BLaER1 treated with 17β-estradiol and CSF1 and Interleukin-3, amounts not matched to agents 10 nM and 100 nM (cell line): ENCODE data around the gene DDX31.
A peak's percentile ranks its signal among the peaks of the same experiment; 100 is the strongest.

ENCODE experiments used
- H3K27ac ChIP-seq, 11 experiments: shearing (Covaris generic); formaldehyde crosslinking; 2 replicates each; pipeline ENCODE4 v1.8.1; 2022
- H3K27me3 ChIP-seq, 11 experiments: shearing (Covaris generic); formaldehyde crosslinking; 2 replicates each; pipeline ENCODE4 v1.8.1; 2022
- H3K36me3 ChIP-seq, 11 experiments: shearing (Covaris generic); formaldehyde crosslinking; 2 replicates each; pipeline ENCODE4 v1.8.1; 2022
- H3K4me1 ChIP-seq, 10 experiments: shearing (Covaris generic); formaldehyde crosslinking; 2 replicates each; pipeline ENCODE4 v1.8.1; 2022
- H3K4me2 ChIP-seq, 11 experiments: shearing (Covaris generic); formaldehyde crosslinking; 2 replicates each; pipeline ENCODE4 v1.8.1; 2022
- H3K4me3 ChIP-seq, 10 experiments: shearing (Covaris generic); formaldehyde crosslinking; 2 replicates each; pipeline ENCODE4 v1.8.1; 2022
- H3K9ac ChIP-seq, 11 experiments: shearing (Covaris generic); formaldehyde crosslinking; 2 replicates each; pipeline ENCODE4 v1.8.1; 2022
- H3K9me3 ChIP-seq, 11 experiments: shearing (Covaris generic); formaldehyde crosslinking; replicated peaks in 1 of 11; 2 replicates each; pipeline ENCODE4 v1.8.1; 2022
- H4K20me1 ChIP-seq, 11 experiments: shearing (Covaris generic); formaldehyde crosslinking; 2 replicates each; pipeline ENCODE4 v1.8.1; 2022
- Cebpa-rat ChIP-seq, 11 experiments: shearing (Covaris generic); IDR thresholded peaks; 2 replicates each; pipeline ENCODE4 v1.8.1; 2022

The DDX31 gene

DNA sequence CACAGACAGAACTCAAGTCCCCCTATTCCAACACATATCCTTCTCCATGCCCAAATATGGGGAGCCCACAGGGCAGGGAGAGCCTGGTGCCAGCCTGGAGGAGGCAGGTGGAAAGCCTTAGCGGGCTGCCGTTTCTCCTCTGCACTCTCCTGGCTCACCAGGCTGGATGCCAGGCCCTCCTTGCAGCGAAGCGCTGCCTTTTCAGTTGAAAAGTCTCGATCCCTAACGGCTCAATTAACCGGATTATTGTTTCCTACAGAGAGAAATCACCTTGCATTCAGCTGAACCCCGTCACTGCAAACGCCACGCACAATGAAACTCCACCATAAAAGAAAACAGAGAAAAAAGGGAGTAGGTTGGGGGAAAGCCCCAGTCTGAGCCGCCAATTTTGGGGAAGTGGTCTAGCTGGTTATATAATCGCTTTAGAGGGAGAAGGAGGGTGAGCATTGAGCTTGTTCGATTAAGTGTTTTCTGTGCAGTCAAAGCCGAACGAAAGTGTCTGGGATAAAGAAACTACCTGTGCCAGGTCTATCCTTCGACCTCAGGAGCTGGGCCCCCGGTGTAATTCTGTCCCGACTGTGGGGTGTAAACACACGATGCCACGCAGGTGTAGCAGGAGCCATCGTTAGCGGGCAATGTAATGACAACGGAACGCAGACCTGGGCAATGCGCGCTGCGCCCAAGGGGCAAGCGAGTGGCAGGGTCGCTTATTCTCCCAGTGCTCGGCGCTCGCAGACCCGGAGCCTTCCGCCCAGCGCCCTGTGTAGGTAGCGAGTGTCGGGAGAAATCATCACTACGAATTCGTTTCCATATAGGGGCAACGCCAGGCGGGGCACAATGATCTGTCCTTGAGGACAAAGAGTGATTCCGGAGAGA lies 83.6 kb downstream of the DDX31 start:
- no peak overlapping the region for H3K4me2 ChIP-seq

DNA sequence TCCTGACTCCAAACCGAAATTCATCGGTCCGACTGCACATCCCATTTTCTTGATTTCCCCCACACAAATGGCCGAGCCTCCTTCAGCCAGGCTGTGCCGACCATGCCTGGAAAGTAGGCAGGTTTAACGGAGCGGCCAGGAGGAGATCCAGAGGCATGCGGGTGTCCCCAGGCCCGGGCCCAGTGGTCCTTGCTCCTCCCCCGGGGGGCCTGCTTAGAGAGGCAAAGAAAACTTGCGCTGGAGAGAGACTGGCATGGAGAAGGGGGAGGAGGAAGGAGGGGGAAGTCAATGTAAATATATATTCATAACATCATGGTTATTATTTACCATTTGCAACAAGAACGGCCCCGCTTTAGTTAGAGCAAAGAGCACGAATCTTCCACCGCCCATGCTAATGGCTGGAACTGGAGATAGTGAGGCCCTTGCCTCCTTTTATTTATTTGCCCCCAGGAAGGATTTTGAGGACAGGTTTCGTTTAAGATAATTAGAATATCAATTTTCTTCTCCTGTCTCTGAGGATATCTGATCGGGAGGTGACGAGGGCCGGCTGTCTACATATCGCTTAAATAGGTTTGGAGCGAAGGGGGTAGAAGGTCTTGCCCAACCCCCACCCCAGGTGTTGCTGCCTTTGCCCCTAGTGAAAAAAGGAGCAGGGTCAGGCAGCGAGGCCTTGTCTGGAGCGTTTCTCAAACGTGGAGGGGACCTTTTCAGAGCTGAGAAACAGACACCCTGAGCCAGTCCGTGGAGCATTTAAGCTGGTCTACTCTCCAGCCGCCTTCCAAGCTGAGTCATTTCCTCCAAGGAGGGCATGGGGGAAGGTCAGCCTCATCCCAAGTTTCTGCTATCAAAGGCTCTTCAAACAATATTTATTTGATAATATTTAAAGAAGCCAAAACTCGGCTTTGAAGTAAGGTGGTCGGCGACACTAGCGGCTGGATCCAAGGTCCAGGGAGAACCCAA lies 84.9 kb downstream of the DDX31 start:
- Histone ChIP-seq H3K4me3 (no peak overlapping the region), H3K27me3 (peaks cover 100% of the 10 kb centered on the region in 11 experiments), H3K9me3 (peaks cover 0 to 13% (median 0%) of the 10 kb centered on the region in 11 experiments; a peak in 3 of 22 replicates), H3K27ac (no peak overlapping the region), H3K9ac (no peak overlapping the region), H4K20me1 (peaks cover 0 to 97% (median 90%) of the 10 kb centered on the region in 11 experiments; a peak in 20 of 22 replicates), H3K4me1 (peaks cover 5 to 15% (median 8%) of the 10 kb centered on the region in 10 experiments; a peak in 15 of 20 replicates), H3K36me3 (no peaks in the 10 kb centered on the region), H3K4me2 (peak overlapping the region in 2 of 11 experiments; percentile 26 to 43; a peak in 3 of 22 replicates)
- no peak for TF ChIP-seq Cebpa-rat (IDR thresholded peaks at IDR 0.05)

More for the DNA sequence above, 83.6 kb downstream of the DDX31 start:
- no peak overlapping the region for H3K9ac ChIP-seq
- no peak overlapping the region for H3K27ac ChIP-seq
- no peaks in the 10 kb centered on the region for H3K36me3 ChIP-seq
- H3K4me3 ChIP-seq = no peak overlapping the region
- peaks cover 0 to 96% (median 88%) of the 10 kb centered on the region in 11 experiments; a peak in 20 of 22 replicates for H4K20me1 ChIP-seq
- peaks cover 100% of the 10 kb centered on the region in 11 experiments for H3K27me3 ChIP-seq
- TF ChIP-seq Cebpa-rat (IDR thresholded peaks at IDR 0.05) = no peak
- peaks cover 0 to 13% (median 0%) of the 10 kb centered on the region in 11 experiments; a peak in 3 of 22 replicates for H3K9me3 ChIP-seq
- peaks cover 5 to 15% (median 9%) of the 10 kb centered on the region in 10 experiments; a peak in 16 of 20 replicates for H3K4me1 ChIP-seq

DNA sequence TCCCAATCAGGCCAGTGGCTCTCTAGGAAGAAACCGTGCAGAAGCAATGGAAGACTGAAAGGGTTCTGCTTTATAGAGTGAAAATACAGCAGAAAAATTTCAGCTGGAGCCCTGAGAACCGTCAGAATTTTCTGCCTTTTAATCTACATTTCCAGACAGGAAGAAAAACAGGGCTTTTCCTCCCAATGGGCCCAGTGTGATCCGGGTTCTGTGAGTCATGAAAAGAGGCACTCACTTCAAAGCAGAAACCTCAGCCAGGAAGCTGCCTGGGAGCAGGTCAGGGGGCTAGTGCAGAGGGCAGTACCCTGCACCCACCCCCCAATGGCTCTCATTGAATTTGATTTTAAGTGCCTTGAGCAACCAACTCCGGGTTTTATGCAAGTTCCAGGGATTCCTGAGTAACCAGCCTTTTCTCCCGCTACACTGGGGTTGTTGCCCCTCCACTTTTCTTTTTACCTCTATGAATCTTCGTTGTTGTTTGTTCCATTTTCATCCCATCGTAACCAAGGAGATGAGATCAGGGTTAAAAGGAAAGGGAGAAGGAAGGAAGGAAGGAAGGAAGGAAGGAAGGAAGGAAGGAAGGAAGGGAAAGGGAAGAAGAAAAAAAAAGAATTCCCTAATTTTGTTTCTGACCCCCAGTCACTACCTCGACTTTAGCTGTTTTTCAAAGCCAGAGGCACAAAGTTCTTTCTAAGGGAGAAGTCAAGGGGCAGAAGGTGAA lies 86.0 kb downstream of the DDX31 start:
- Histone ChIP-seq H3K36me3 (no peaks in the 10 kb centered on the region), H3K9me3 (peaks cover 0 to 13% (median 0%) of the 10 kb centered on the region in 11 experiments; a peak in 3 of 22 replicates), H3K27ac (no peak overlapping the region), H4K20me1 (peaks cover 0 to 97% (median 89%) of the 10 kb centered on the region in 11 experiments; a peak in 20 of 22 replicates), H3K4me1 (peaks cover 5 to 15% (median 8%) of the 10 kb centered on the region in 10 experiments; a peak in 15 of 20 replicates), H3K4me2 (no peak overlapping the region), H3K27me3 (peaks cover 100% of the 10 kb centered on the region in 11 experiments), H3K4me3 (no peak overlapping the region), H3K9ac (no peak overlapping the region)
- no peak for TF ChIP-seq Cebpa-rat (IDR thresholded peaks at IDR 0.05)

- TF ChIP-seq Cebpa-rat (IDR thresholded peaks at IDR 0.05) = no peak
- Histone ChIP-seq H3K27me3 (peaks cover 100% of the 10 kb centered on the region in 11 experiments), H3K27ac (no peak overlapping the region), H3K9ac (no peak overlapping the region), H3K36me3 (no peaks in the 10 kb centered on the region), H3K9me3 (peaks cover 0 to 13% (median 0%) of the 10 kb centered on the region in 11 experiments; a peak in 3 of 22 replicates), H3K4me2 (no peak overlapping the region), H3K4me3 (no peak overlapping the region), H4K20me1 (peaks cover 0 to 97% (median 89%) of the 10 kb centered on the region in 11 experiments; a peak in 19 of 22 replicates), H3K4me1 (peaks cover 5 to 15% (median 8%) of the 10 kb centered on the region in 10 experiments; a peak in 15 of 20 replicates)
These were observed 86.8 kb downstream of the DDX31 start for GRCh38 chr9:132582786-132583583.

DNA sequence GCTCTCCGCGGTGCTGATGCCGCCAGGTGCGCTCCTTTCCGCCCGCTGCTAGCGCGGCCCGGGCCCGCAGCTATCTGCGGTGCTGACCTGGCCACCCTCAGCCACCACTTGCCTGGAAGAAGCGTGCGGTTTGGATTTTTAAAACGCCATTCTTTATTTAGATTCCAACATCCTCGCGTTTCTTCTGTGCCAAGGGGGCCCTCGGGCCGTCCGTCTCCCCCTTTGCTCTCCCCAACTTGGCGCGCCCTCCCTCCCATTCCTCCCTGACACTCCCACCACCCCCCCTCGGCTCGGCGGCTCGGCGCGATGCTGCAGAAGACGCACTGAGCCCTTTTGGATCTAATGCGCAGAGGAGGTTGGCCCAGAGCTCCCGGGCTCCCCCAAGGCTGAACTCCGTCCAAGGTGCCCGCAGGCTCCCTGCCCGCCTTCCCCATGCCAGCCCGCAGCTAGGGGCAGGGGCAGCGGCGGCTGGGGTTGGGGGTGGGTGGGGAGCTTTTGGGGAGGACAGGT lies 87.5 kb downstream of the DDX31 start, which contains the start of gene BARHL1:
Gene BARHL1 (plus strand): TSS at position 331 of the 510 bp plus-strand sequence. CDS start 192 bp downstream, outside the sequence.
- Histone ChIP-seq H3K9me3 (peaks cover 0 to 13% (median 0%) of the 10 kb centered on the region in 11 experiments; a peak in 3 of 22 replicates), H3K27ac (no peak within 1 kb of the TSS)
- no peak for TF ChIP-seq Cebpa-rat (IDR thresholded peaks at IDR 0.05)

DNA sequence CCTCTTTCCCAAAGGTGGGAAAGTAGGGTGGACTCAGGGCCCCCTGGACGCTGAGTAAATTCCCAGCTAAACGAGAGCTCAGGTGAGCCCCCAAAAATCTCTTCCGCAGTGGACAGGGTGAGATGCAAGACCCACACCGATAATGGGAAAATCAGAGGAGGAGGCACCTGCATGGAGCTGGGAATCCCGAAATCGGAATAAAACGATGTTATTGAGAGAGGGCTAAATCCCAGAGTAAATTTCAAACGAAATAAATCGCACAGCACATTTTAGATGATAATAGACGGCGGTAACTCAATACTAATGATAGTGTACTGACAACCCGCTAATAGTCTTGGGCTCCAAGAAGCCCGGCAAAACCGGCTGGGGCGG lies 90.4 kb downstream of the DDX31 start:
- peaks cover 92 to 94% (median 93%) of the 10 kb centered on the region in 11 experiments for H3K27me3 ChIP-seq

More for the DNA sequence above, 87.5 kb downstream of the DDX31 start, which contains the start of gene BARHL1:
- H3K9ac ChIP-seq = no peak within 1 kb of the TSS
- peaks cover 0 to 97% (median 89%) of the 10 kb centered on the region in 11 experiments; a peak in 19 of 22 replicates for H4K20me1 ChIP-seq
- peak within 1 kb of the TSS; percentile 43 to 66 (median 52) for H3K4me3 ChIP-seq
- H3K4me2 ChIP-seq = peak within 1 kb of the TSS; percentile 76 to 94 (median 83)
- H3K27me3 ChIP-seq = peaks cover 100% of the 10 kb centered on the region in 11 experiments
- H3K4me1 ChIP-seq = peaks cover 5 to 15% (median 8%) of the 10 kb centered on the region in 10 experiments; a peak in 15 of 20 replicates
- H3K36me3 ChIP-seq = no peaks in the 10 kb centered on the region

DNA sequence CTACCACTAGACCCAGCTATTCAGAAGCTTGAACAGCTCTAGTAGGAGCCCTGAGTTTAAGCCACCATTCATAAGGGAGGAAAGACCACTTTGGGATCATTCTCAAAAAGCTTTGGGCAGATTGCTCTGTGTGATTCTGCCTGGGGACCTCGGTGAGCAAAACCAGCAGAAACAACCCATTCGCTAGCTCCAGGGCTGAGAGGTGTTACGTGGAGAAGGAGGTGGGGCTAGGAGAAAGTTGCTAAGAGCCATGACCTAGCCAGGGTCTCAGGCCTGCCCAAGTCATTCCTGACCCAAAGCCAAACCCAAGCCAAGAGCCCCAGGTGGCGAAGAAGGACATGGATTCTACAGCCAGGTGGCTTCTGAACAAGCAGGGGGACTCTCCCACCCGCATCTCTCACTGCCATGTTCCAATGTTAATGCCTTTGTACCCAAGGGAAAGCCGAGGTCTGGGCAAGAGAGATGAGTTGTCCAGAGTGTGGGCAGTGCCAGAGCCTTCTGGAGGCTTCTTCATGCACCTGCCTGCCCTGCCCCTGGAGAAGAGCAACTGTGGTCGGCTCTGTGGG lies 91.3 kb downstream of the DDX31 start:
- peaks cover 0 to 78% (median 61%) of the 10 kb centered on the region in 11 experiments; a peak in 17 of 22 replicates for H4K20me1 ChIP-seq
- no peak overlapping the region for H3K27ac ChIP-seq
- no peak overlapping the region for H3K4me2 ChIP-seq
- H3K36me3 ChIP-seq = no peaks in the 10 kb centered on the region
- H3K9me3 ChIP-seq = peaks cover 0 to 6% (median 0%) of the 10 kb centered on the region in 11 experiments; a peak in 2 of 22 replicates
- TF ChIP-seq Cebpa-rat (IDR thresholded peaks at IDR 0.05) = no peak
- H3K9ac ChIP-seq = no peak overlapping the region
- peaks cover 4 to 15% (median 6%) of the 10 kb centered on the region in 10 experiments; a peak in 12 of 20 replicates for H3K4me1 ChIP-seq
- H3K4me3 ChIP-seq = no peak overlapping the region
- H3K27me3 ChIP-seq = peaks cover 83 to 85% (median 84%) of the 10 kb centered on the region in 11 experiments

More for the DNA sequence above, 90.4 kb downstream of the DDX31 start:
- Histone ChIP-seq H3K36me3 (no peaks in the 10 kb centered on the region), H3K4me2 (no peak overlapping the region), H3K27ac (no peak overlapping the region), H3K9ac (no peak overlapping the region), H3K9me3 (peaks cover 0 to 6% (median 0%) of the 10 kb centered on the region in 11 experiments; a peak in 2 of 22 replicates), H3K4me1 (peaks cover 4 to 15% (median 6%) of the 10 kb centered on the region in 10 experiments; a peak in 12 of 20 replicates), H3K4me3 (no peak overlapping the region), H4K20me1 (peaks cover 0 to 86% (median 67%) of the 10 kb centered on the region in 11 experiments; a peak in 17 of 22 replicates)
- no peak for TF ChIP-seq Cebpa-rat (IDR thresholded peaks at IDR 0.05)
